Endodermal cell (in vitro differentiated cells): ENCODE results near the gene SNX30. TPM values are rescaled to one million over a fixed set of nuclear protein-coding genes. Genes with fewer than 3 reads are reported as not detected.
"Not testable (repeated sequence)": the region's sequence is repeated elsewhere in the genome, so short reads cannot be mapped to it uniquely, and the experiment has no call there.

Experiments used
- DNase-seq: peaks from one replicate; pipeline ENCODE4 v3.0.0-alpha.2; 2017
- H3K27ac ChIP-seq: 2 replicates; pipeline ENCODE4 v1.5.1; 2013; ENCODE audit warnings: mild to moderate bottlenecking, low read depth, low read length, moderate library complexity
- H3K27me3 ChIP-seq: 2 replicates; pipeline ENCODE4 v1.6.1; 2013; ENCODE audit warnings: mild to moderate bottlenecking, low read length, moderate library complexity; ENCODE audit not compliant: insufficient read depth, control insufficient read depth, poor library complexity, severe bottlenecking
- H3K36me3 ChIP-seq: 2 replicates; pipeline ENCODE4 v1.7.0; 2013; ENCODE audit warnings: mild to moderate bottlenecking, low read length, moderate library complexity; ENCODE audit not compliant: control insufficient read depth, insufficient read depth
- H3K4me1 ChIP-seq: one replicate; pipeline ENCODE4 v1.7.0; 2013; ENCODE audit warnings: low read length; ENCODE audit not compliant: control insufficient read depth, insufficient read depth
- H3K4me3 ChIP-seq: 2 replicates; pipeline ENCODE4 v1.5.1; 2013; ENCODE audit warnings: mild to moderate bottlenecking, low read length, moderate library complexity
- H3K9ac ChIP-seq: 2 replicates; pipeline ENCODE4 v1.6.1; 2013; ENCODE audit warnings: mild to moderate bottlenecking, low read length, moderate library complexity; ENCODE audit not compliant: poor library complexity, severe bottlenecking; ENCODE audit errors: extremely low read depth
- H3K9me3 ChIP-seq: 2 replicates; pipeline ENCODE4 v1.6.1; 2013; ENCODE audit warnings: mild to moderate bottlenecking, low read length, moderate library complexity; ENCODE audit not compliant: control insufficient read depth
- H3K27ac Mint-ChIP-seq: 2 replicates; pipeline ENCODE4 v1.8.0; 2020; ENCODE audit warnings: mixed read lengths
- H3K27me3 Mint-ChIP-seq: 2 replicates; pipeline ENCODE4 v1.8.0; 2021; ENCODE audit warnings: mild to moderate bottlenecking, mixed read lengths; ENCODE audit not compliant: insufficient read depth
- H3K36me3 Mint-ChIP-seq: 2 replicates; pipeline ENCODE4 v1.8.0; 2020; ENCODE audit warnings: low read depth, mixed read lengths
- H3K4me1 Mint-ChIP-seq: 2 replicates; pipeline ENCODE4 v1.8.0; 2020; ENCODE audit warnings: mixed read lengths
- H3K4me3 Mint-ChIP-seq: 2 replicates; pipeline ENCODE4 v1.8.0; 2020; ENCODE audit warnings: mild to moderate bottlenecking, moderate library complexity, mixed read lengths
- H3K9me3 Mint-ChIP-seq: 2 replicates; pipeline ENCODE4 v1.8.0; 2020; ENCODE audit warnings: mild to moderate bottlenecking, mixed read lengths
- CTCF ChIP-seq: fragments of 200-600 bp; sonication (generic); conservative IDR thresholded peaks from 2 replicates; pipeline ENCODE4 v1.5.0; 2021; ENCODE audit warnings: antibody characterized with exemption, mild to moderate bottlenecking
- WGBS, 2 experiments: methylation state at CpG; one replicate each; pipeline versions ENCODE4 v1.1.5 to v1.1.7; 2013; ENCODE audit warnings: missing lambda C conversion rate in 2 of 2, mixed read lengths in 1 of 2; ENCODE audit not compliant: insufficient coverage in 1 of 2, insufficient read length in 1 of 2; 5-methylcytosine and 5-hydroxymethylcytosine counted together
- total RNA-seq, 2 donors: library from RNA; stranded (reverse); fragmentation: NEBNext Ultra II Directional in 1 of 2; extraction: Animal tissue kit (Norgen Biotek cat#: 25700) in 1 of 2; gene quantifications; 2 replicates in 1 of 2; 3 replicates in 1 of 2; pipeline ENCODE4 v1.2.1, GENCODE V29; 2021

Gene SNX30
- total RNA-seq, 2 donors from 2014 or later, result 11.8 to 14.8 TPM

- Histone ChIP-seq H3K9me3 (no peaks in the 10 kb centered on the region), H3K4me3 (no peak overlapping the region), H3K27me3 (no peaks in the 10 kb centered on the region), H3K9ac (no peak overlapping the region), H3K4me1 (no peaks in the 10 kb centered on the region), H3K27ac (no peak overlapping the region), H3K36me3 (no peaks in the 10 kb centered on the region)
- H3K4me3 Mint-ChIP-seq, result peak overlapping the region; percentile 91
- peaks cover 3% of the 10 kb centered on the region for H3K4me1 Mint-ChIP-seq
- peaks cover 3% of the 10 kb centered on the region for H3K36me3 Mint-ChIP-seq
- TF ChIP-seq CTCF, result no peak
- no peaks in the 10 kb centered on the region for H3K27me3 Mint-ChIP-seq
- 93 to 100% methylated on average over 1 of the region's 1 CpG for WGBS, 2 experiments
- H3K9me3 Mint-ChIP-seq, result no peaks in the 10 kb centered on the region
- H3K27ac Mint-ChIP-seq, result no peak overlapping the region
- no peak for DNase-seq
Measured at GRCh38 chr9:112719241-112719691, 31.3 kb upstream of the SNX30 start.

GRCh38 chr9:112719696-112720095, 30.9 kb upstream of the SNX30 start:
- TF ChIP-seq CTCF, result no peak
- Histone ChIP-seq H3K9me3 (no peaks in the 10 kb centered on the region), H3K4me1 (no peaks in the 10 kb centered on the region), H3K36me3 (no peaks in the 10 kb centered on the region), H3K27me3 (no peaks in the 10 kb centered on the region), H3K27ac (no peak overlapping the region), H3K9ac (no peak overlapping the region), H3K4me3 (no peak overlapping the region)
- Mint-ChIP-seq H3K27me3 (no peaks in the 10 kb centered on the region), H3K4me3 (no peak overlapping the region), H3K4me1 (peaks cover 3% of the 10 kb centered on the region), H3K9me3 (no peaks in the 10 kb centered on the region), H3K36me3 (peaks cover 3% of the 10 kb centered on the region), H3K27ac (no peak overlapping the region)
- WGBS, 2 experiments, result 90% methylated on average over 1 of the region's 2 CpGs; no CpG with 5 or more reads in 1 of the 2 experiments
- DNase-seq, result no peak

GRCh38 chr9:112720113-112720780, 30.3 kb upstream of the SNX30 start:
- Histone ChIP-seq H3K9ac (no peak overlapping the region), H3K4me1 (no peaks in the 10 kb centered on the region), H3K27me3 (no peaks in the 10 kb centered on the region), H3K36me3 (no peaks in the 10 kb centered on the region), H3K4me3 (no peak overlapping the region), H3K9me3 (no peaks in the 10 kb centered on the region), H3K27ac (no peak overlapping the region)
- no peaks in the 10 kb centered on the region for H3K27me3 Mint-ChIP-seq
- no peak overlapping the region for H3K4me3 Mint-ChIP-seq
- peaks cover 3% of the 10 kb centered on the region for H3K4me1 Mint-ChIP-seq
- H3K27ac Mint-ChIP-seq, result no peak overlapping the region
- 88% methylated on average over 4 of the region's 4 CpGs; no CpG with 5 or more reads in 1 of the 2 experiments for WGBS, 2 experiments
- H3K9me3 Mint-ChIP-seq, result no peaks in the 10 kb centered on the region
- peaks cover 3% of the 10 kb centered on the region for H3K36me3 Mint-ChIP-seq
- DNase-seq, result no peak
- no peak for TF ChIP-seq CTCF

GRCh38 chr9:112722749-112723148, 27.8 kb upstream of the SNX30 start:
- H3K36me3 Mint-ChIP-seq, H3K4me1 ChIP-seq, H3K4me3 Mint-ChIP-seq, H3K9me3 ChIP-seq, H3K27me3 ChIP-seq, H3K36me3 ChIP-seq, H3K9ac ChIP-seq, H3K4me3 ChIP-seq, H3K27ac ChIP-seq, H3K27ac Mint-ChIP-seq, H3K27me3 Mint-ChIP-seq, H3K4me1 Mint-ChIP-seq, DNase-seq, H3K9me3 Mint-ChIP-seq: not testable (repeated sequence)
- 93 to 96% methylated on average over 2 to 3 of the region's 3 CpGs for WGBS, 2 experiments
